GM12875 (cell line): ENCODE measurements around the gene MEOX2.

Experiments
- H3K4me3 ChIP-seq: one replicate; pipeline ENCODE4 v1.5.1; 2011; ENCODE audit warnings: low read depth, low read length, control low read depth
- TF ChIP-seq, protein P1 (sequence below): IDR thresholded peaks from 2 replicates; pipeline ENCODE4 v1.5.1; 2011; ENCODE audit warnings: low read depth, mild to moderate bottlenecking, control low read depth, inconsistent platforms, low read length, moderate library complexity, borderline replicate concordance; ENCODE audit not compliant: insufficient read depth

Gene MEOX2

DNA sequence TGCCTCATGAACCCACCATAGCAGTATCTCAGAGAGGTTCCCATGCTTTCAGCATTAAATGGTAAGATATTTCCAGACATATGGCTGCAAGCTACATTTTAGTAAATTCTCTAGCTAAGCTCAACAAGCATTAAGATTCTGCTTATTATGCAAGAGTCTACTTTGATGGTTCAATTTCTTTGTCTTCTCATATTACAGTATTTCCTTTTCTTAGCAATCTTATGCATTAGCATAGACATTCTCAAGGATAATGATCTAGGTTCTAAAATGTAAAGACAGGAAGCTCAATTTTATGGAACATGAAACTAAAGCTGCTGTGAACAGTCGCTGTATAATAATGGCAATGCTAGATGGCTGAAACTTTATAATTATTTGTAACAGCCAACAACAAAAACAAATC lies 39.2 kb downstream of the MEOX2 start:
- TF ChIP-seq, protein P1, sequence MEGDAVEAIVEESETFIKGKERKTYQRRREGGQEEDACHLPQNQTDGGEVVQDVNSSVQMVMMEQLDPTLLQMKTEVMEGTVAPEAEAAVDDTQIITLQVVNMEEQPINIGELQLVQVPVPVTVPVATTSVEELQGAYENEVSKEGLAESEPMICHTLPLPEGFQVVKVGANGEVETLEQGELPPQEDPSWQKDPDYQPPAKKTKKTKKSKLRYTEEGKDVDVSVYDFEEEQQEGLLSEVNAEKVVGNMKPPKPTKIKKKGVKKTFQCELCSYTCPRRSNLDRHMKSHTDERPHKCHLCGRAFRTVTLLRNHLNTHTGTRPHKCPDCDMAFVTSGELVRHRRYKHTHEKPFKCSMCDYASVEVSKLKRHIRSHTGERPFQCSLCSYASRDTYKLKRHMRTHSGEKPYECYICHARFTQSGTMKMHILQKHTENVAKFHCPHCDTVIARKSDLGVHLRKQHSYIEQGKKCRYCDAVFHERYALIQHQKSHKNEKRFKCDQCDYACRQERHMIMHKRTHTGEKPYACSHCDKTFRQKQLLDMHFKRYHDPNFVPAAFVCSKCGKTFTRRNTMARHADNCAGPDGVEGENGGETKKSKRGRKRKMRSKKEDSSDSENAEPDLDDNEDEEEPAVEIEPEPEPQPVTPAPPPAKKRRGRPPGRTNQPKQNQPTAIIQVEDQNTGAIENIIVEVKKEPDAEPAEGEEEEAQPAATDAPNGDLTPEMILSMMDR = no peak
- H3K4me3 ChIP-seq = no peak overlapping the region

DNA sequence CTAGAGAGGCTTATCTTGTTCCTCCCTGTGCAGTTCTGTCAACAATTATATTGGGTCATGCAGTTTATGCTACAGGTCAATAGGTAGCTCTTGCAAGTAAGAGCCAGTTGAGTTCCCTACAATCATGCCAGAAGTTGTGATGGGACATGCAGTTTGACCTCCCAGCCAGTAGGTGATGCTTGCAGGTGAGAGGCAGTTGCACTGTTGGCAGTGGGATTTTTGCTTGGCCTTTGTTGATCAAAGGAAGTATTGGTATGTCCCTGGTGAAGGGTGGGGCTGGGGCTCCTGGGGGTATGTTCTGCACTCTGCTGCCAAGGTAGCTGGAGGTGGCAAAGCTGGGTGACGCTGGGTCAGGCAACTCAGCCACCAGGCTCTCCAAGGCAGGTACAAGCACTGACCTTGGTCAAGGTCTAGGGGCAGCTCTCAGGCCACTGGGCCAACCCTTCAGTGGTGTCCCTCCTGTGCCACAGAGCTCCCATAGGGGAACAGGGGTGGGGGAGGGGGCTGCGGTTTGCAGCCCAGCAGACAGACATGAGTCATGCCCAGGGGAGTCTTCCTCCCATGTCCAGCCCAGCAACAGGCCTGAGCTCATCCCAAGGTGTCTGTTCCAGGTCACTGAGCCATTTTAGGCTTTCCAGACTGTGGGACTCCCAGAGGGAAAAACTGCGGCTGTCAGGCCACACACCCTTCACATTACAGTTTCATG lies 43.3 kb downstream of the MEOX2 start:
- TF ChIP-seq, protein P1 = no peak
- H3K4me3 ChIP-seq = no peak overlapping the region

DNA sequence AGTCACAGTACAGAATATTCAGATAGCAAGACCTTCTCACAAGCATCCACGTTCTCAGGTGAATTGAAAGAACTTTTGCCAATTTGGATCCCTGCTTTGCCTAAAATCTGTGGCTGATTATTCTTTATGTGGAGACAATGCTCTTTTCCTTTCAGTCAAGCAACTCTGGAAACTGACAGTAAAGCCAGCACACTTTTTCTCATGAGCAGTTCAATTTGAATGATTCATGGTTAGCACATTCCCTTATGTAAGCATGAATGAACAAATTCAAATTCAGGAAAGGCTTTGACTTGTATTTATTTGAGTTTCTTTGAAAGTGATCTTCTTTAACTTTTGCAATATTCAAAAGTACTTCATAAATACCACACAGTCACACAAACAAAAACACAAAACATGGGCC lies 57.6 kb downstream of the MEOX2 start:
- TF ChIP-seq, protein P1 = no peak
- H3K4me3 ChIP-seq = no peak overlapping the region

DNA sequence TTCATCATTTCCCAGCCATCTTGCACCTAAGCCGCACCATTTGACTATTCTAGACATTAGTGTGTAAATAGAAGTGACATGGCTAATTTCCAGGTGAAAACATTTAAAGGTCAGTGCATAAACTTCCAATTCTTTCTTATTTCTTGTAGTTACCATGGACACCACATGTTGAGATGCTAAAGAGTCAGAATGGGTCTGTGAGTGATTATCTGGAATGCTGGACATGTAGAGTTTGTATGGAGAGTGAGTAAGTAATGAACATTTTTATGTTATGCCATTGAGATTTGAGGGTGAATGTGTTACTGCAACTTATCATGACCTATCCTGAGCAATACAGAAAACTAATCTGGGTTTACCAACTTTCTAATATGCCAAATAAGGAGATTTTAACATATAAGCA lies 60.4 kb downstream of the MEOX2 start:
- H3K4me3 ChIP-seq = no peak overlapping the region

DNA sequence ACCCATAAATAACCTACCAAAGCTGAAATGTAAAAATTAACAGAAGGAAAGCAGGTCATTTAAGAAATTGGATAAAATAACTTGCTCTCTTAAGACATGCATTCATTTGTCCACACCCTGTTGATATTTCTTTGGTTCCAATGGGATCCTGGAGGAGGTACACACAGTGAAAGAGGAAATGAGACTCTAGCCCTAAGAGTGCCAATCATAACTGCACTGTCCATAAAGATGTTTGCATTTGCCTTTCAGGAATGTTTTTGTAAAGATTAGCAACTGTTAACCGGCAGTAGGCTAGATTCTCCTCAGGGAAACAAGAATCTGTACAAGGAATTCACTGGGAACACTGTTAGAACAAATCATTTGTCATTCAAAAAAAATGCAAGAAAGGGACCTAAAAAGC lies 61.0 kb downstream of the MEOX2 start:
- TF ChIP-seq, protein P1 = no peak
- H3K4me3 ChIP-seq = no peak overlapping the region

More for the DNA sequence above, 60.4 kb downstream of the MEOX2 start:
- TF ChIP-seq, protein P1 = no peak

DNA sequence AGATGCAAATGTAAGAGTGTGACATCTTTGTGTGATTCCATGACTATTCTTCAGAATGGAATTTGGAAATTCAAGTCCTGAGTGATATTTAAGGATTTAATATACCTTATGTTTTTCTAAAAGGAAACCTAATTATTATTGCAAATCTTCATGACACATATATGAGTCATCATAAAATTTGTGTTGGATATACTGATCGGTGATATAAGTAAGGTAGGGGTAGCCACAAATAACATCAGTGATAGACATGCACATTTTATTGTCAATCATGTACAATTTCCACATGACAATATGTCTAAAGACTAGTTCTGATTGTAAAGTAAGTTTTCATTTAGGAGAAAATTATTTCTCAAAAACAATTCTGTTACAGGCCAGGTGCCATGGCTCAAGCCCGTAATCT lies 65.0 kb downstream of the MEOX2 start:
- TF ChIP-seq, protein P1 = no peak

DNA sequence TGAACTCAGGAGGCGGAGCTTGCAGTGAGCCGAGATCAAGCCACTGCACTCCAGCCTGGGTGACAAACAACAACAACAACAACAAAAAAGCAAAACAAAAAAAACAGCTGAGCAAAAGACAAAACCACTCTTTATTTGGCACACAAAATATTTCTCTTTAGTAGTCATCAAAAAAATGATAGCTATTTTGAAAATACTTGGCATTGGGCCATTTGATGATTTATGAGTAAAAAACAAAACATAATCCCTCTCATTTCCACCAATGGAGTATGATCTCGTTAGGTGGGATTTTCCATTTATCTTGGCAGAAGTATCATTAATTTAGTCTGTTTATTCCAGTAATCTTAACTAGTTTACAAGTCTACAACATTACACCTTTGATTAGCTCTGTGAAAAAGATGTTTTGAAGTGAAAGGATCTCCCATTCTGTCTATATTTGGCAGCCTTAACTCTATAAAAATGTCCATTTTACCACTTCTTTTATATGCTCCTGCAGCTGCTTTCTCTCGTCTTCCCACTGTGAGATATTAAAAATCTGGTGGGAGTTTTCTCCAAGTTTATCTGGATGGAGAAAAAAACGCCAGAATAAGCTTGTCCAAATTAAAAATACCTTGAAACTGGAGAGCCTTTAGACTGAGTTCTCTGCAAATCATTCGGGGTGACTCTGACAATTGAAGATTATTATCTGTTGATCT lies 65.8 kb downstream of the MEOX2 start:
- TF ChIP-seq, protein P1 = no peak
- H3K4me3 ChIP-seq = no peak overlapping the region

More for the DNA sequence above, 65.0 kb downstream of the MEOX2 start:
- no peak overlapping the region for H3K4me3 ChIP-seq
